ENCODE results near the gene ZC3HAV1L.
"Not testable (repeated sequence)": the region's sequence is repeated elsewhere in the genome, so short reads cannot be mapped to it uniquely, and the experiment has no call there.

Gene ZC3HAV1L

GRCh38 chr7:139080905-139081304 lies 45.1 kb upstream of the ZC3HAV1L start:
- Histone ChIP-seq H3K79me2 (ENCODE audit: insufficient read depth, low read length) (peaks cover 84% of the 10 kb centered on the region), H4K20me1 (ENCODE audit: insufficient read depth, low read length) (peaks cover 68% of the 10 kb centered on the region), H3K4me2 (ENCODE audit: insufficient read depth, low read length) (no peak overlapping the region), H2AFZ (ENCODE audit: low read depth, low read length) (no peak overlapping the region), H3K4me3 (ENCODE audit: low read depth in 1 of 2, low read length in 2 of 2) (no peak overlapping the region), H3K36me3 (ENCODE audit: insufficient read depth, low read length) (peaks cover 100% of the 10 kb centered on the region), H3K9ac (ENCODE audit: low read depth, low read length) (no peak overlapping the region), H3K4me1 (ENCODE audit: insufficient read depth, low read length) (no peaks in the 10 kb centered on the region), H3K27ac (ENCODE audit: low read length) (peak overlapping the region; percentile 26; the same call in 1 of the 2 replicates), H3K9me3 (ENCODE audit: insufficient read depth, low read length, severe bottlenecking) (no peaks in the 10 kb centered on the region), H3K27me3 (ENCODE audit: insufficient read depth, low read length, poor library complexity) (no peaks in the 10 kb centered on the region)
- no peak for DNase-seq
- TF ChIP-seq CTCF (IDR thresholded peaks at IDR 0.05; ENCODE audit: borderline replicate concordance, extremely low read depth, low read length, poor library complexity, severe bottlenecking) = no peak
- no peak for TF ChIP-seq EZH2 (IDR thresholded peaks at IDR 0.05; ENCODE audit: borderline replicate concordance, low read depth, low read length, severe bottlenecking)
- ATAC-seq (ENCODE audit: insufficient read depth, low read depth) = no peak

GRCh38 chr7:139079861-139080260 lies 44.0 kb upstream of the ZC3HAV1L start:
- TF ChIP-seq EZH2 (IDR thresholded peaks at IDR 0.05; ENCODE audit: borderline replicate concordance, low read depth, low read length, severe bottlenecking) = no peak
- no peak for TF ChIP-seq CTCF (IDR thresholded peaks at IDR 0.05; ENCODE audit: borderline replicate concordance, extremely low read depth, low read length, poor library complexity, severe bottlenecking)
- H3K4me2 ChIP-seq (ENCODE audit: insufficient read depth, low read length) = no peak overlapping the region
- peaks cover 100% of the 10 kb centered on the region for H3K36me3 ChIP-seq (ENCODE audit: insufficient read depth, low read length)
- H3K27me3 ChIP-seq (ENCODE audit: insufficient read depth, low read length, poor library complexity) = no peaks in the 10 kb centered on the region
- H4K20me1 ChIP-seq (ENCODE audit: insufficient read depth, low read length) = peaks cover 64% of the 10 kb centered on the region
- no peak overlapping the region for H3K9ac ChIP-seq (ENCODE audit: low read depth, low read length)
- H3K4me3 ChIP-seq (ENCODE audit: low read depth in 1 of 2, low read length in 2 of 2) = no peak overlapping the region
- no peak for ATAC-seq (ENCODE audit: insufficient read depth, low read depth)
- peaks cover 78% of the 10 kb centered on the region for H3K79me2 ChIP-seq (ENCODE audit: insufficient read depth, low read length)
- no peak overlapping the region for H2AFZ ChIP-seq (ENCODE audit: low read depth, low read length)
- H3K9me3 ChIP-seq (ENCODE audit: insufficient read depth, low read length, severe bottlenecking) = no peaks in the 10 kb centered on the region
- DNase-seq = no peak
- H3K27ac ChIP-seq (ENCODE audit: low read length) = 0 out of 2 replicates have a peak overlapping the region, but pooled peaks have one; percentile 22
- H3K4me1 ChIP-seq (ENCODE audit: insufficient read depth, low read length) = peaks cover 8% of the 10 kb centered on the region

GRCh38 chr7:139078911-139079310 lies 43.1 kb upstream of the ZC3HAV1L start:
- Histone ChIP-seq H3K4me2 (ENCODE audit: insufficient read depth, low read length) (no peak overlapping the region), H3K9ac (ENCODE audit: low read depth, low read length) (no peak overlapping the region), H2AFZ (ENCODE audit: low read depth, low read length) (no peak overlapping the region), H3K27me3 (ENCODE audit: insufficient read depth, low read length, poor library complexity) (no peaks in the 10 kb centered on the region), H3K36me3 (ENCODE audit: insufficient read depth, low read length) (peaks cover 98% of the 10 kb centered on the region), H4K20me1 (ENCODE audit: insufficient read depth, low read length) (peaks cover 58% of the 10 kb centered on the region), H3K4me3 (ENCODE audit: low read depth in 1 of 2, low read length in 2 of 2) (no peak overlapping the region), H3K27ac (ENCODE audit: low read length) (peak overlapping the region; percentile 8; the same call in 1 of the 2 replicates), H3K79me2 (ENCODE audit: insufficient read depth, low read length) (peaks cover 78% of the 10 kb centered on the region), H3K4me1 (ENCODE audit: insufficient read depth, low read length) (peaks cover 17% of the 10 kb centered on the region), H3K9me3 (ENCODE audit: insufficient read depth, low read length, severe bottlenecking) (no peaks in the 10 kb centered on the region)
- ATAC-seq (ENCODE audit: insufficient read depth, low read depth) (no peak), DNase-seq (no peak)
- TF ChIP-seq CTCF (IDR thresholded peaks at IDR 0.05; ENCODE audit: borderline replicate concordance, extremely low read depth, low read length, poor library complexity, severe bottlenecking) (no peak), EZH2 (IDR thresholded peaks at IDR 0.05; ENCODE audit: borderline replicate concordance, low read depth, low read length, severe bottlenecking) (no peak)

- peaks cover 76% of the 10 kb centered on the region for H3K79me2 ChIP-seq (ENCODE audit: insufficient read depth, low read length)
- H2AFZ ChIP-seq (ENCODE audit: low read depth, low read length) = no peak overlapping the region
- TF ChIP-seq EZH2 (IDR thresholded peaks at IDR 0.05; ENCODE audit: borderline replicate concordance, low read depth, low read length, severe bottlenecking) (no peak), CTCF (IDR thresholded peaks at IDR 0.05; ENCODE audit: borderline replicate concordance, extremely low read depth, low read length, poor library complexity, severe bottlenecking) (no peak)
- H3K9me3 ChIP-seq (ENCODE audit: insufficient read depth, low read length, severe bottlenecking) = no peaks in the 10 kb centered on the region
- DNase-seq (no peak), ATAC-seq (ENCODE audit: insufficient read depth, low read depth) (no peak)
- no peak overlapping the region for H3K4me3 ChIP-seq (ENCODE audit: low read depth in 1 of 2, low read length in 2 of 2)
- H3K27ac ChIP-seq (ENCODE audit: low read length) = peak overlapping the region; percentile 8; the same call in 1 of the 2 replicates
- no peaks in the 10 kb centered on the region for H3K27me3 ChIP-seq (ENCODE audit: insufficient read depth, low read length, poor library complexity)
- H3K4me2 ChIP-seq (ENCODE audit: insufficient read depth, low read length) = no peak overlapping the region
- H3K36me3 ChIP-seq (ENCODE audit: insufficient read depth, low read length) = peaks cover 98% of the 10 kb centered on the region
- H3K9ac ChIP-seq (ENCODE audit: low read depth, low read length) = no peak overlapping the region
- peaks cover 22% of the 10 kb centered on the region for H3K4me1 ChIP-seq (ENCODE audit: insufficient read depth, low read length)
- peaks cover 56% of the 10 kb centered on the region for H4K20me1 ChIP-seq (ENCODE audit: insufficient read depth, low read length)
Measured at GRCh38 chr7:139078399-139078798, 42.6 kb upstream of the ZC3HAV1L start.

GRCh38 chr7:139077706-139078105 lies 41.9 kb upstream of the ZC3HAV1L start:
- not testable (repeated sequence) for ATAC-seq (ENCODE audit: insufficient read depth, low read depth); H3K9me3 ChIP-seq (ENCODE audit: insufficient read depth, low read length, severe bottlenecking); H3K27ac ChIP-seq (ENCODE audit: low read length); H3K4me2 ChIP-seq (ENCODE audit: insufficient read depth, low read length); H3K27me3 ChIP-seq (ENCODE audit: insufficient read depth, low read length, poor library complexity); DNase-seq; H3K9ac ChIP-seq (ENCODE audit: low read depth, low read length); H3K4me3 ChIP-seq (ENCODE audit: low read depth in 1 of 2, low read length in 2 of 2); H2AFZ ChIP-seq (ENCODE audit: low read depth, low read length)
- H3K4me1 ChIP-seq (ENCODE audit: insufficient read depth, low read length) = peaks cover 29% of the 10 kb centered on the region
- H3K36me3 ChIP-seq (ENCODE audit: insufficient read depth, low read length) = peaks cover 98% of the 10 kb centered on the region
- H3K79me2 ChIP-seq (ENCODE audit: insufficient read depth, low read length) = peaks cover 73% of the 10 kb centered on the region
- H4K20me1 ChIP-seq (ENCODE audit: insufficient read depth, low read length) = peaks cover 55% of the 10 kb centered on the region
